Gastrocnemius medialis (tissue), 4 donors: ENCODE results near the gene ZNRF3. TPM values are rescaled to one million over a fixed set of nuclear protein-coding genes. Genes with fewer than 3 reads are reported as not detected.

Experiments used
- ATAC-seq, 2 donors: fragments of 150-250 bp; one replicate each; pipeline ENCODE4 v1.9.1; 2016
- DNase-seq, 2 donors: peaks; one replicate each; pipeline ENCODE4 v3.0.0-alpha.2; 2019
- H3K27ac ChIP-seq, 4 donors: fragments of 200-600 bp; sonication (generic); 1 replicate in 1 of 4; 2 replicates in 3 of 4; pipeline ENCODE4 v1.5.1; 2016 to 2018; ENCODE audit warnings: mild to moderate bottlenecking in 2 of 4, moderate library complexity in 1 of 4
- H3K27me3 ChIP-seq, 3 donors: fragments of 200-600 bp; sonication (generic) in 2 of 3; 1 replicate in 1 of 3; 2 replicates in 2 of 3; pipeline versions ENCODE4 v1.5.1 to v1.6.0; 2016 to 2019; ENCODE audit warnings: mild to moderate bottlenecking in 1 of 3, moderate library complexity in 1 of 3
- H3K36me3 ChIP-seq, 2 donors: fragments of 200-600 bp; sonication (generic) in 1 of 2; one replicate each; pipeline ENCODE4 v1.5.1; 2017 to 2018
- H3K4me1 ChIP-seq, 2 donors: fragments of 200-600 bp; sonication (generic) in 1 of 2; one replicate each; pipeline ENCODE4 v1.5.1; 2016 to 2017; ENCODE audit warnings: mild to moderate bottlenecking in 2 of 2
- H3K4me3 ChIP-seq, 4 donors: fragments of 200-600 bp; sonication (generic) in 3 of 4; 1 replicate in 1 of 4; 2 replicates in 3 of 4; pipeline ENCODE4 v1.5.1; 2016 to 2019; ENCODE audit warnings: mild to moderate bottlenecking in 2 of 4
- H3K9me3 ChIP-seq, 3 donors: fragments of 200-600 bp; sonication (generic) in 2 of 3; 1 replicate in 1 of 3; 2 replicates in 2 of 3; pipeline ENCODE4 v1.5.1; 2016 to 2019
- POLR2A ChIP-seq, 2 donors: fragments of 450-650 bp; IDR thresholded peaks; one replicate each; pipeline ENCODE4 v1.6.1; 2017; ENCODE audit warnings: antibody characterized with exemption in 2 of 2, mild to moderate bottlenecking in 2 of 2, moderate library complexity in 2 of 2
- in situ Hi-C, 4 donors: fragments of 200-750 bp; cut with MboI; loops; one replicate each; pipeline versions ENCODE4 v1.15.0 to v1.8.0; 2017; ENCODE audit warnings: low sequenced_read_pairs in 4 of 4
- intact Hi-C: fragments of 100-400 bp; cut with DNase I; formaldehyde crosslinking; loops from one replicate; pipeline ENCODE4 v1.15.1; 2023; ENCODE audit warnings: low total_unique reads
- total RNA-seq, 4 donors: library from RNA; depleted of rRNA; stranded (reverse); fragments of >200 nt; gene quantifications; one replicate each; pipeline versions ENCODE4 v1.1.0 to v1.2.3, GENCODE V29; 2016
- TF ChIP-seq, protein P1 (sequence below), 5 experiments: fragments of 450-650 bp in 3 of 5; fragments of 200-600 bp in 2 of 5; sonication (generic) in 2 of 5; IDR thresholded peaks in 4 of 5; conservative IDR thresholded peaks in 1 of 5; 1 replicate in 4 of 5; 2 replicates in 1 of 5; pipeline ENCODE4 v1.5.1; 2016 to 2019; ENCODE audit warnings: antibody characterized with exemption in 5 of 5, mild to moderate bottlenecking in 3 of 5, moderate library complexity in 3 of 5

Gene ZNRF3
- total RNA-seq, 4 donors from 2014 or later: 7.8 to 19.1 (median 11.1) TPM

DNA sequence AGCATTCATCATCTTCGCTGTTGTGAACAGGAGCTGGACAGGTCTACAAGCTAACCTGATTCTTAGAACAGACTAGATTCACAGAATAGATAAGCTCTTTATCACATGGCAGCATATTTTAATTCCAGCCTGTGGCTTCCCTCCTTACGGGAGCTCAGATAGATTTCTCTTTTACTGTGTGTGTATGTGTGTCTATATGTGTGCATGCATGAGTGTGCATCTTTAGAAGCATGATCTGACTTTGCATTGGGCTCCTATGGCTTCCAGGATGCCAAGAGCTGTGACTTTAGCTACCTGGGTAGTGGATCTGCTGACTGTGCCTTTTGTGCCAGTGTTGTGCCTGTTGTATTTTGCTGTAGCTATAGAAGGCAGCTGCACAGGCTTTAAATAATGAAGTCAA, 44.3 kb downstream of the ZNRF3 start:
- Histone ChIP-seq H3K4me3 (no peak overlapping the region), H3K4me1 (peaks cover 36 to 46% of the 10 kb centered on the region in 2 donors), H3K27me3 (no peaks in the 10 kb centered on the region), H3K36me3 (no peaks in the 10 kb centered on the region), H3K27ac (no peak overlapping the region), H3K9me3 (no peaks in the 10 kb centered on the region)
- in situ Hi-C loops (no loop called here), intact Hi-C loops (loop anchor here (5.0 kb wide), 1 partner anchor 45 kb away; the partner anchor contains the start of gene ZNRF3)
- DNase-seq (no peak), ATAC-seq (no peak)
- no peak for TF ChIP-seq POLR2A (IDR thresholded peaks at IDR 0.05)
- TF ChIP-seq, protein P1, sequence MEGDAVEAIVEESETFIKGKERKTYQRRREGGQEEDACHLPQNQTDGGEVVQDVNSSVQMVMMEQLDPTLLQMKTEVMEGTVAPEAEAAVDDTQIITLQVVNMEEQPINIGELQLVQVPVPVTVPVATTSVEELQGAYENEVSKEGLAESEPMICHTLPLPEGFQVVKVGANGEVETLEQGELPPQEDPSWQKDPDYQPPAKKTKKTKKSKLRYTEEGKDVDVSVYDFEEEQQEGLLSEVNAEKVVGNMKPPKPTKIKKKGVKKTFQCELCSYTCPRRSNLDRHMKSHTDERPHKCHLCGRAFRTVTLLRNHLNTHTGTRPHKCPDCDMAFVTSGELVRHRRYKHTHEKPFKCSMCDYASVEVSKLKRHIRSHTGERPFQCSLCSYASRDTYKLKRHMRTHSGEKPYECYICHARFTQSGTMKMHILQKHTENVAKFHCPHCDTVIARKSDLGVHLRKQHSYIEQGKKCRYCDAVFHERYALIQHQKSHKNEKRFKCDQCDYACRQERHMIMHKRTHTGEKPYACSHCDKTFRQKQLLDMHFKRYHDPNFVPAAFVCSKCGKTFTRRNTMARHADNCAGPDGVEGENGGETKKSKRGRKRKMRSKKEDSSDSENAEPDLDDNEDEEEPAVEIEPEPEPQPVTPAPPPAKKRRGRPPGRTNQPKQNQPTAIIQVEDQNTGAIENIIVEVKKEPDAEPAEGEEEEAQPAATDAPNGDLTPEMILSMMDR (IDR thresholded peaks at IDR 0.05 in 4 of 5, conservative IDR thresholded peaks at IDR 0.05 in 1 of 5): no peak

DNA sequence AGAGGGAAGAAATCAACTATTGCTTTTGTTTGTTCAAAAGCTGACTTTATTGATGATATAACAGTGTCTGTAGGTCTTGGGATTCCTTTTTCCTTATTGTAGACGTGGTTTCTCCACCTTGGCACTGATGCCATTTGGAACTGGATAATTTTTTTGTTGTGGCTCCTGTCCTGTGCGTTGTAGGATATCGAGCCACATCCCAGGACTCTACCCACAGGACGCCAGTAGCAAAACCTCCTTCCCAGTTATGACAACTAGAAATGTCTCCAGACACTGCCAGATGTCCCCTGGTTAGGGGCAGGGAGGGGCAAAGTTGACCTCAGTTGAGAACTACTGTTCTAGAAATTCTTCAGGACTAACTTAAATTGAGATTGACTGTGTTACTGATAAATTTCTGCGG, 45.8 kb downstream of the ZNRF3 start:
- no peak for TF ChIP-seq POLR2A (IDR thresholded peaks at IDR 0.05)
- TF ChIP-seq, protein P1 (IDR thresholded peaks at IDR 0.05 in 4 of 5, conservative IDR thresholded peaks at IDR 0.05 in 1 of 5): no peak
- no peak overlapping the region for H3K4me3 ChIP-seq
- no peaks in the 10 kb centered on the region for H3K27me3 ChIP-seq
- intact Hi-C loops: loop anchor here (5.0 kb wide), 1 partner anchor 47 kb away; the partner anchor contains the start of gene ZNRF3
- no peaks in the 10 kb centered on the region for H3K9me3 ChIP-seq
- in situ Hi-C loops: no loop called here
- peaks cover 20 to 39% of the 10 kb centered on the region in 2 donors for H3K4me1 ChIP-seq
- DNase-seq: no peak
- ATAC-seq: no peak
- H3K36me3 ChIP-seq: no peaks in the 10 kb centered on the region
- no peak overlapping the region for H3K27ac ChIP-seq

DNA sequence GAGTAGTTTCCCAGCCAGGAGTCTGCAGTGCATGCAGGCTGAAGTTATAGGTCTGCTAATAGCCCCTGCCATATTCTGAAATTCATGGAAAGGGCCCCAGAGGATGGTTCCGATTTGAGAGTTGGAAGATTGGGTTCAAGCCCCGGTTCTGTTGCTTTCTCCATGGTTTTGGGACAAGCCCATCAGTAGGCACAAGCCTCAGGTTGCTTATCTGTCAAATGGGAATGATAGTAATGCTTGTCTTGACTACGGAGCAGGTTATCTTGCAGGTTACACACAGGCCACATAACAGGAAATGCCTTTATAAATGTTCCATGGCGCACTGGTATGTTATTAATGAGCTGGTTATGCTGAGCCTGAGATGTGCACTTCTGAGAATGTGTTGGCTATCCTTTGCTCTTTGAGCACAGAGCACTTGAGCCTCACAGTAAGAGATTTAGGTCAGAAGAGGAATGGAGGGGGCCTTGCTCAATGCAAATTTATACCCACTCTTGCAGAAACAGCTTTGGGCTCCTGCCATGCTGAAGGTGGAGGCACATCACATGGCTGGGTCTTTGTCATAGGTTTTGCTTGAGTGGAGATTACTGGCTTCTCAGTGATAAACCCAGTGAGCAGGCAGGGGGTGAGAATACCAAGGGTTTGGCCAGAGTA, 47.1 kb downstream of the ZNRF3 start:
- H3K36me3 ChIP-seq: no peaks in the 10 kb centered on the region
- no peaks in the 10 kb centered on the region for H3K27me3 ChIP-seq
- H3K9me3 ChIP-seq: no peaks in the 10 kb centered on the region
- in situ Hi-C loops (no loop called here), intact Hi-C loops (no loop called here)
- no peak for TF ChIP-seq POLR2A (IDR thresholded peaks at IDR 0.05)
- TF ChIP-seq, protein P1 (IDR thresholded peaks at IDR 0.05 in 4 of 5, conservative IDR thresholded peaks at IDR 0.05 in 1 of 5): no peak
- H3K27ac ChIP-seq: peak overlapping the region in 1 of 4 donors; percentile 32
- H3K4me1 ChIP-seq: peaks cover 18 to 31% of the 10 kb centered on the region in 2 donors
- ATAC-seq: peak; percentile 65 to 78
- DNase-seq: peak in 1 of 2 donors; percentile 27
- no peak overlapping the region for H3K4me3 ChIP-seq

DNA sequence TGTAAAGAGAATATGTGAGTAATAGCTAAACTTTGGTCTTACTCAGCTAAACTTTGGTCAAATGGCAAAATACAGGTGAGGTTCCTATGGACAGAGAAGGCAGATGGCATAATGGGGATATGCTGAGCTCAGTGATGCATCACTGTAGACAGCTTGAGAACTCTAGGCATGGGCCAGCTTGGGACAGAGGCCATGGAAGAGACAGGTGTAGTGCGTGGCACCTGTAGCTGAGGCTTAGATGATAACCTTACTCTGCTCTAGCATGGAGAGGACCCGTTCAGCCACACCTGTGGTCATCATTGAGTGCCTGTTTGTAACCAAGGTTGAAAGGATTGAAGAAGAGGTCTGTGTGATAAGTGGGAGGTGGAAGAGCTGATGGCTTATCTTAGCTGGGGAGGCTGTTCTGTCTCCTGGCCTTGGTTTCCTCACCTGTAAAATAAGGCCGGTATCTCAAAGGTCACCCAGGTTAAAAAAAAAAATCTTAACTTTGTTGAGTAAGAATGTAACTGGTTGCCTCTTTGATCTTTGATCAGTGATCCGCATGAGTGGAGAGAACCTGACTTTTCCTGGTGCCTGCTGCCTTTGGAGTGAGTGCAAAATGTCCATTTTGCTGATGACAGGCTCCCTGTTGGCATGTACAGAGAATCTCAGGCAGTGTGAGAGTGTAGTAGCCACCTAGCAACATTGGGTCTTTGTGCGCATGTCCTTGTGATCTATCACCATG, 48.6 kb downstream of the ZNRF3 start:
- H3K9me3 ChIP-seq: no peaks in the 10 kb centered on the region
- no peak for DNase-seq
- H3K36me3 ChIP-seq: no peaks in the 10 kb centered on the region
- in situ Hi-C loops (no loop called here), intact Hi-C loops (no loop called here)
- peaks cover 18 to 38% of the 10 kb centered on the region in 2 donors for H3K4me1 ChIP-seq
- no peak for ATAC-seq
- H3K27ac ChIP-seq: no peak overlapping the region
- no peaks in the 10 kb centered on the region for H3K27me3 ChIP-seq
- no peak overlapping the region for H3K4me3 ChIP-seq
- TF ChIP-seq POLR2A (IDR thresholded peaks at IDR 0.05): no peak
- TF ChIP-seq, protein P1 (IDR thresholded peaks at IDR 0.05 in 4 of 5, conservative IDR thresholded peaks at IDR 0.05 in 1 of 5): no peak
